HepG2 (cell line): Measurements from ENCODE around the gene CACNA2D3.

Source experiments
- NFYB ChIP-seq: sonication (generic); formaldehyde crosslinking; IDR thresholded peaks from 2 replicates; pipeline ENCODE4 v1.4.0; 2020; ENCODE audit warnings: missing genetic modification reagents
- TF ChIP-seq, protein P1 (sequence below), 2 experiments: fragments of 450-650 bp in 1 of 2; sonication (generic) in 1 of 2; formaldehyde crosslinking in 1 of 2; IDR thresholded peaks; 2 replicates each; pipeline versions ENCODE4 v1.6.1 to v1.8.0; 2016 to 2022; ENCODE audit warnings: antibody characterized with exemption in 1 of 2, mild to moderate bottlenecking in 1 of 2, missing genetic modification reagents in 1 of 2

DNA sequence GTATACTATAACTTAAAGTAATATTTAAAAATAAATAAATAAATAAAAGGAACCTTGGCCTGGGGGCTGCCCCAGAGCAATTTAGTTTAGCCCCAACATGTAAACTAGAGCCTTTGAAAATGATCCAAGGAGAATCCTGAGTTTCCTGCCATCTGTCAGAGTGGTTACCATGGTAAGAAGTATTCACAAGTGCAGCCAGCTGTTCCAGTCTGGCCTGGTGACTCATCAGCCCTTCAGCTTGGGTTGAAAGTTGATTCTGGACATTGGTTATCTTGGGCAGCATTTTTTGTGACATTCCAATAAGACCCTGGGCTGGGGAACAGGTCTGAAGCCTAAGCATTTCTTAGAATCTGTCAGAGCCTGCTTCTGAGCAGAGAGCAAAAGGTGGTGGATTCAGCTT lies 878.2 kb downstream of the CACNA2D3 start:
- TF ChIP-seq, protein P1, sequence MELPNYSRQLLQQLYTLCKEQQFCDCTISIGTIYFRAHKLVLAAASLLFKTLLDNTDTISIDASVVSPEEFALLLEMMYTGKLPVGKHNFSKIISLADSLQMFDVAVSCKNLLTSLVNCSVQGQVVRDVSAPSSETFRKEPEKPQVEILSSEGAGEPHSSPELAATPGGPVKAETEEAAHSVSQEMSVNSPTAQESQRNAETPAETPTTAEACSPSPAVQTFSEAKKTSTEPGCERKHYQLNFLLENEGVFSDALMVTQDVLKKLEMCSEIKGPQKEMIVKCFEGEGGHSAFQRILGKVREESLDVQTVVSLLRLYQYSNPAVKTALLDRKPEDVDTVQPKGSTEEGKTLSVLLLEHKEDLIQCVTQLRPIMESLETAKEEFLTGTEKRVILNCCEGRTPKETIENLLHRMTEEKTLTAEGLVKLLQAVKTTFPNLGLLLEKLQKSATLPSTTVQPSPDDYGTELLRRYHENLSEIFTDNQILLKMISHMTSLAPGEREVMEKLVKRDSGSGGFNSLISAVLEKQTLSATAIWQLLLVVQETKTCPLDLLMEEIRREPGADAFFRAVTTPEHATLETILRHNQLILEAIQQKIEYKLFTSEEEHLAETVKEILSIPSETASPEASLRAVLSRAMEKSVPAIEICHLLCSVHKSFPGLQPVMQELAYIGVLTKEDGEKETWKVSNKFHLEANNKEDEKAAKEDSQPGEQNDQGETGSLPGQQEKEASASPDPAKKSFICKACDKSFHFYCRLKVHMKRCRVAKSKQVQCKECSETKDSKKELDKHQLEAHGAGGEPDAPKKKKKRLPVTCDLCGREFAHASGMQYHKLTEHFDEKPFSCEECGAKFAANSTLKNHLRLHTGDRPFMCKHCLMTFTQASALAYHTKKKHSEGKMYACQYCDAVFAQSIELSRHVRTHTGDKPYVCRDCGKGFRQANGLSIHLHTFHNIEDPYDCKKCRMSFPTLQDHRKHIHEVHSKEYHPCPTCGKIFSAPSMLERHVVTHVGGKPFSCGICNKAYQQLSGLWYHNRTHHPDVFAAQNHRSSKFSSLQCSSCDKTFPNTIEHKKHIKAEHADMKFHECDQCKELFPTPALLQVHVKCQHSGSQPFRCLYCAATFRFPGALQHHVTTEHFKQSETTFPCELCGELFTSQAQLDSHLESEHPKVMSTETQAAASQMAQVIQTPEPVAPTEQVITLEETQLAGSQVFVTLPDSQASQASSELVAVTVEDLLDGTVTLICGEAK (IDR thresholded peaks at IDR 0.05) = no peak
- TF ChIP-seq, protein P1 (CRISPR knock-in tag; IDR thresholded peaks at IDR 0.05) = no peak
- no peak for TF ChIP-seq NFYB (CRISPR knock-in tag)
